Kidney (tissue), 14 donors: ENCODE data around the gene KCNAB2. TPM values are rescaled to one million over a fixed set of nuclear protein-coding genes. Genes with fewer than 3 reads are reported as not detected.
A peak's percentile ranks its signal among the peaks of the same experiment; 100 is the strongest.

ENCODE experiments used
- DNase-seq, 5 donors: peaks; one replicate each; pipeline ENCODE4 v3.0.0-alpha.2; 2013 to 2020
- FAIRE-seq: peaks from 2 replicates; lab custom pipeline; 2012; peaks lifted over from hg19 to GRCh38; lab: Jason Lieb, UNC
- H3K27ac ChIP-seq, 2 donors: one replicate each; pipeline ENCODE4 v1.7.0; 2013; ENCODE audit warnings: low read depth in 2 of 2, low read length in 2 of 2, inconsistent platforms in 1 of 2
- H3K27me3 ChIP-seq: one replicate; pipeline ENCODE4 v1.7.1; 2013; ENCODE audit warnings: low read length, inconsistent platforms; ENCODE audit not compliant: control insufficient read depth, insufficient read depth
- H3K36me3 ChIP-seq, 3 donors: one replicate each; pipeline versions ENCODE4 v1.7.0 to v1.7.1; 2013; ENCODE audit warnings: low read length in 3 of 3, control low read depth in 1 of 3, inconsistent platforms in 1 of 3; ENCODE audit not compliant: insufficient read depth in 3 of 3, control insufficient read depth in 2 of 3
- H3K4me1 ChIP-seq, 3 donors: one replicate each; pipeline versions ENCODE4 v1.7.0 to v1.7.1; 2013; ENCODE audit warnings: low read length in 3 of 3, inconsistent platforms in 1 of 3, low read depth in 1 of 3; ENCODE audit not compliant: control insufficient read depth in 2 of 3, insufficient read depth in 2 of 3
- H3K4me3 ChIP-seq, 3 donors: one replicate each; pipeline versions ENCODE4 v1.7.0 to v1.8.1; 2013; ENCODE audit warnings: low read length in 3 of 3, control low read depth in 1 of 3, inconsistent platforms in 1 of 3
- H3K9ac ChIP-seq, 3 donors: one replicate each; pipeline versions ENCODE4 v1.7.0 to v1.7.1; 2013; ENCODE audit warnings: low read length in 3 of 3, control low read depth in 1 of 3, inconsistent platforms in 1 of 3
- H3K9me3 ChIP-seq, 3 donors: one replicate each; pipeline versions ENCODE4 v1.7.0 to v1.7.1; 2013; ENCODE audit warnings: low read length in 3 of 3, control low read depth in 1 of 3, inconsistent platforms in 1 of 3; ENCODE audit not compliant: control insufficient read depth in 2 of 3, insufficient read depth in 1 of 3
- CTCF ChIP-seq: IDR thresholded peaks from 3 replicates; pipeline ENCODE4 v1.5.1; 2012; ENCODE audit warnings: mild to moderate bottlenecking, moderate library complexity, borderline replicate concordance; ENCODE audit not compliant: insufficient read depth; ENCODE audit errors: extremely low read depth
- intact Hi-C: fragments of 100-400 bp; cut with DNase I; formaldehyde crosslinking; loops from one replicate; pipeline ENCODE4 v1.11.1; 2022
- polyA plus RNA-seq: library from polyadenylated mRNA; stranded (reverse); fragments of 350-450 nt; fragmentation: Illumina TruSeq; extraction: RNeasy Lipid Tissue Mini Kit (QIAGEN cat#74804); gene quantifications from one replicate; pipeline ENCODE4 v1.2.3, GENCODE V29; 2014; ENCODE audit warnings: low read depth, low replicate concordance; ENCODE audit not compliant: insufficient read depth
- total RNA-seq: library from RNA; stranded (reverse); fragmentation: NEBNext Ultra II Directional; extraction: Animal tissue kit (Norgen Biotek cat#: 25700); gene quantifications from one replicate; pipeline ENCODE4 v1.2.1, GENCODE V29; 2021
- donor health status: control.
- donor health status: control.
- donor health status: control.
- donor health status: control.
- donor health status: control.
- donor health status: DM: yes; HTN: yes; CAD: no.
- donor health status: Normal renal cell carcinoma (clear cell type).

The KCNAB2 gene
- total and polyA plus RNA-seq, 2 donors from 2014 or later: 19.6 to 28.1 TPM

- Histone ChIP-seq H3K36me3 (no peaks in the 10 kb centered on the region), H3K27ac (no peak overlapping the region), H3K9me3 (no peaks in the 10 kb centered on the region), H3K4me1 (peaks cover 0 to 3% (median 0%) of the 10 kb centered on the region in 3 donors), H3K27me3 (no peaks in the 10 kb centered on the region), H3K4me3 (no peak overlapping the region), H3K9ac (no peak overlapping the region)
- FAIRE-seq (no peak), DNase-seq (peak in 2 of 5 donors; percentile 30 to 52)
- intact Hi-C loops: no loop called here
- no peak for TF ChIP-seq CTCF
Measured at GRCh38 chr1:5998051-5998905, 47.4 kb upstream of the KCNAB2 start.

GRCh38 chr1:5998906-5999301 is 46.8 kb upstream of the KCNAB2 start:
- Histone ChIP-seq H3K9me3 (no peaks in the 10 kb centered on the region), H3K9ac (no peak overlapping the region), H3K27ac (no peak overlapping the region), H3K27me3 (no peaks in the 10 kb centered on the region), H3K4me3 (no peak overlapping the region), H3K36me3 (no peaks in the 10 kb centered on the region), H3K4me1 (no peaks in the 10 kb centered on the region)
- peak in 1 of 5 donors; percentile 27 for DNase-seq
- FAIRE-seq: no peak
- TF ChIP-seq CTCF: no peak
- intact Hi-C loops: no loop called here

- no peak for TF ChIP-seq CTCF
- Histone ChIP-seq H3K4me3 (no peak overlapping the region), H3K9ac (no peak overlapping the region), H3K27ac (no peak overlapping the region), H3K4me1 (no peaks in the 10 kb centered on the region), H3K36me3 (no peaks in the 10 kb centered on the region), H3K9me3 (no peaks in the 10 kb centered on the region), H3K27me3 (no peaks in the 10 kb centered on the region)
- intact Hi-C loops: no loop called here
- DNase-seq: peak in 1 of 5 donors; percentile 63
- FAIRE-seq: no peak
Measured at GRCh38 chr1:5999711-6000443, 45.8 kb upstream of the KCNAB2 start.
